NCI-H1694 (cell line): Measurements from ENCODE around the gene ADAM10.
"Not testable (repeated sequence)": the region's sequence is repeated elsewhere in the genome, so short reads cannot be mapped to it uniquely, and the experiment has no call there.

Experiments
- DNase-seq: peaks from one replicate; lab custom pipeline; 2025; lab: John Stamatoyannopoulos, UW

ADAM10 gene

GRCh38 chr15:58676766-58677165, 72.7 kb downstream of the ADAM10 start:
- DNase-seq: no peak

GRCh38 chr15:58671186-58671585, 78.3 kb downstream of the ADAM10 start:
- DNase-seq: no peak

GRCh38 chr15:58669108-58669507, 80.4 kb downstream of the ADAM10 start:
- no peak for DNase-seq

- no peak for DNase-seq
These were observed 82.5 kb downstream of the ADAM10 start for GRCh38 chr15:58666957-58667356.

GRCh38 chr15:58665672-58666071, 83.8 kb downstream of the ADAM10 start:
- no peak for DNase-seq

- no peak for DNase-seq
These were observed 99.4 kb downstream of the ADAM10 start for GRCh38 chr15:58650102-58650501.

- DNase-seq: no peak
These were observed 100.3 kb downstream of the ADAM10 start for GRCh38 chr15:58649175-58649574.

GRCh38 chr15:58643996-58644395, 105.5 kb downstream of the ADAM10 start:
- no peak for DNase-seq

- DNase-seq: no peak
These were observed 107.8 kb downstream of the ADAM10 start for GRCh38 chr15:58641660-58642059.

GRCh38 chr15:58639992-58640391, 109.5 kb downstream of the ADAM10 start:
- no peak for DNase-seq

GRCh38 chr15:58639002-58639756, 110.3 kb downstream of the ADAM10 start:
- no peak for DNase-seq

GRCh38 chr15:58632789-58633188, 116.7 kb downstream of the ADAM10 start:
- no peak for DNase-seq

GRCh38 chr15:58631319-58631718, 118.2 kb downstream of the ADAM10 start:
- DNase-seq: no peak

- no peak for DNase-seq
These were observed 119.9 kb downstream of the ADAM10 start for GRCh38 chr15:58629625-58630024.

GRCh38 chr15:58628206-58628947, 121.1 kb downstream of the ADAM10 start:
- DNase-seq: no peak

GRCh38 chr15:58627701-58628100, 121.8 kb downstream of the ADAM10 start:
- DNase-seq: no peak

- DNase-seq: no peak
These were observed 122.5 kb downstream of the ADAM10 start for GRCh38 chr15:58627046-58627445.

- no peak for DNase-seq
These were observed 123.1 kb downstream of the ADAM10 start for GRCh38 chr15:58626378-58626777.

- DNase-seq: no peak
These were observed 126.6 kb downstream of the ADAM10 start for GRCh38 chr15:58622877-58623276.

- DNase-seq: not testable (repeated sequence)
These were observed 129.2 kb downstream of the ADAM10 start for GRCh38 chr15:58620268-58620667.

GRCh38 chr15:58616171-58616570, 133.3 kb downstream of the ADAM10 start:
- DNase-seq: no peak

GRCh38 chr15:58611731-58612676, 137.5 kb downstream of the ADAM10 start:
- DNase-seq: no peak
